HepG2 (cell line): ENCODE measurements around the gene ZNF442. TPM values are rescaled to one million over a fixed set of nuclear protein-coding genes. Genes with fewer than 3 reads are reported as not detected.

Source experiments
- ATM ChIP-seq: fragments of 450-650 bp; IDR thresholded peaks from 2 replicates; pipeline ENCODE4 v1.7.1; 2017; ENCODE audit warnings: mild to moderate bottlenecking, borderline replicate concordance
- BRF2 ChIP-seq: sonication (generic); formaldehyde crosslinking; IDR thresholded peaks from 2 replicates; pipeline ENCODE4 v1.8.1; 2022; ENCODE audit warnings: mild to moderate bottlenecking, missing genetic modification reagents
- ETV6 ChIP-seq: sonication (generic); formaldehyde crosslinking; conservative IDR thresholded peaks from 2 replicates; pipeline ENCODE4 v1.4.0; 2020; ENCODE audit warnings: missing genetic modification reagents
- FIP1L1 ChIP-seq: fragments of 200-400 bp; formaldehyde crosslinking; IDR thresholded peaks from 2 replicates; pipeline ENCODE4 v1.6.1; 2018; ENCODE audit warnings: low read depth, mild to moderate bottlenecking, low read length, moderate library complexity, borderline replicate concordance; ENCODE audit not compliant: insufficient read depth
- FOSL2 ChIP-seq: sonication (generic); formaldehyde crosslinking; IDR thresholded peaks from 2 replicates; pipeline ENCODE4 v1.4.0; 2020; ENCODE audit warnings: missing genetic modification reagents
- FOXA3 ChIP-seq: IDR thresholded peaks from 2 replicates; pipeline ENCODE4 v1.6.1; 2016; ENCODE audit warnings: missing genetic modification reagents, missing compliant biosample characterization
- FOXM1 ChIP-seq: sonication (generic); formaldehyde crosslinking; IDR thresholded peaks from 2 replicates; pipeline ENCODE4 v1.5.0; 2020; ENCODE audit warnings: missing genetic modification reagents
- KLF16 ChIP-seq, 2 experiments: sonication (generic) in 1 of 2; formaldehyde crosslinking in 1 of 2; IDR thresholded peaks; 2 replicates each; pipeline versions ENCODE4 v1.6.1 to v1.8.0; 2016 to 2023; ENCODE audit warnings: missing genetic modification reagents in 2 of 2, missing compliant biosample characterization in 1 of 2
- MTA1 ChIP-seq: sonication (generic); formaldehyde crosslinking; IDR thresholded peaks from 2 replicates; pipeline ENCODE4 v1.4.0; 2020; ENCODE audit warnings: missing genetic modification reagents, mild to moderate bottlenecking, borderline replicate concordance
- NAIF1 ChIP-seq: sonication (generic); formaldehyde crosslinking; IDR thresholded peaks from 2 replicates; pipeline ENCODE4 v1.5.0; 2020; ENCODE audit warnings: mild to moderate bottlenecking, missing genetic modification reagents, borderline replicate concordance
- NFE2 ChIP-seq: sonication (generic); formaldehyde crosslinking; IDR thresholded peaks from 2 replicates; pipeline ENCODE4 v1.4.0; 2020; ENCODE audit warnings: missing genetic modification reagents
- NFYC ChIP-seq: IDR thresholded peaks from 2 replicates; pipeline ENCODE4 v1.6.1; 2016; ENCODE audit warnings: missing genetic modification reagents, missing compliant biosample characterization
- POLR2AphosphoS5 ChIP-seq: IDR thresholded peaks from 2 replicates; pipeline ENCODE4 v1.6.1; 2012; ENCODE audit warnings: low read depth, low read length
- RERE ChIP-seq: IDR thresholded peaks from 2 replicates; pipeline ENCODE4 v1.6.1; 2016; ENCODE audit warnings: low read depth, missing genetic modification reagents, missing compliant biosample characterization
- SIX1 ChIP-seq: sonication (generic); formaldehyde crosslinking; IDR thresholded peaks from 2 replicates; pipeline ENCODE4 v1.4.0; 2020; ENCODE audit warnings: missing genetic modification reagents, borderline replicate concordance
- THYN1 ChIP-seq: sonication (generic); formaldehyde crosslinking; IDR thresholded peaks from 2 replicates; pipeline ENCODE4 v1.8.1; 2023; ENCODE audit warnings: low read depth, mild to moderate bottlenecking, moderate library complexity, missing genetic modification reagents, borderline replicate concordance
- ZFY ChIP-seq: sonication (generic); formaldehyde crosslinking; IDR thresholded peaks from 2 replicates; pipeline ENCODE4 v1.4.0; 2020; ENCODE audit warnings: missing genetic modification reagents
- ZNF580 ChIP-seq: IDR thresholded peaks from 2 replicates; pipeline ENCODE4 v1.6.1; 2016; ENCODE audit warnings: low read depth, borderline replicate concordance
- ZNF639 ChIP-seq: conservative IDR thresholded peaks from 2 replicates; pipeline ENCODE4 v1.6.1; 2018; ENCODE audit warnings: missing genetic modification reagents
- ZNF691 ChIP-seq: sonication (generic); formaldehyde crosslinking; IDR thresholded peaks from 2 replicates; pipeline ENCODE4 v1.4.0; 2020; ENCODE audit warnings: missing genetic modification reagents, low read depth, mild to moderate bottlenecking, borderline replicate concordance
- ZNF720 ChIP-seq: sonication (generic); formaldehyde crosslinking; IDR thresholded peaks from 2 replicates; pipeline ENCODE4 v1.4.0; 2020; ENCODE audit warnings: missing genetic modification reagents
- polyA plus RNA-seq, 8 experiments: library from polyadenylated mRNA; depleted of rRNA in 3 of 8; stranded (reverse) in 7 of 8; unstranded in 1 of 8; fragments of >200 nt; fragmentation: Illumina TruSeq in 4 of 8; extraction: Trizol in 4 of 8; gene quantifications; 2 replicates each; pipeline versions ENCODE4 v1.2.1 to v1.2.3, GENCODE V29; 2011 to 2016; ENCODE audit warnings: low read depth in 4 of 8, missing spikeins in 1 of 8, mixed read lengths in 1 of 8; ENCODE audit not compliant: insufficient read depth in 1 of 8
- total RNA-seq, 5 experiments: library from RNA; depleted of rRNA; stranded (reverse); fragments of >200 nt; fragmentation: Illumina TruSeq; extraction: Trizol; gene quantifications; 2 replicates each; pipeline ENCODE4 v1.2.3, GENCODE V29; 2016; ENCODE audit warnings: low read depth in 1 of 5

The ZNF442 gene
- total and polyA plus RNA-seq, 2 of the 13 experiments (the other 11 are each of a cell fraction or from before 2014, with no cell fraction given) = 1.0 to 6.0 TPM

- peak; percentile 75; the same call in 1 of the 2 replicates for TF ChIP-seq RERE (CRISPR knock-in tag)
- TF ChIP-seq POLR2AphosphoS5 = 0 out of 2 replicates have a peak, but pooled peaks have one; percentile 31
- TF ChIP-seq MTA1 = 0 out of 2 replicates have a peak, but pooled peaks have one; percentile 72
- TF ChIP-seq SIX1 (CRISPR knock-in tag) = peak; percentile 40; the same call in 1 of the 2 replicates
- TF ChIP-seq NFYC (CRISPR knock-in tag) = no peak
- TF ChIP-seq NAIF1 (CRISPR knock-in tag) = no peak; the same call in 1 of the 2 replicates
- no peak for TF ChIP-seq ETV6
- TF ChIP-seq ZNF580 (CRISPR knock-in tag) = peak; percentile 70; the same call in 1 of the 2 replicates
- no peak for TF ChIP-seq ZNF639 (CRISPR knock-in tag)
- no peak for TF ChIP-seq ZNF720 (CRISPR knock-in tag)
- peak; percentile 79 for TF ChIP-seq FOSL2 (CRISPR knock-in tag)
- TF ChIP-seq BRF2 (CRISPR knock-in tag) = no peak
- no peak for TF ChIP-seq KLF16 (CRISPR knock-in tag; IDR thresholded peaks at IDR 0.05)
- TF ChIP-seq ZNF691 (CRISPR knock-in tag) = peak; percentile 99
- no peak for TF ChIP-seq FIP1L1
- TF ChIP-seq NFE2 (CRISPR knock-in tag) = no peak
- peak; percentile 87 for TF ChIP-seq FOXA3
- no peak for TF ChIP-seq ZFY (CRISPR knock-in tag)
- TF ChIP-seq ATM = no peak
- TF ChIP-seq THYN1 (CRISPR knock-in tag) = no peak
- TF ChIP-seq FOXM1 (CRISPR knock-in tag) = no peak
Measured at GRCh38 chr19:12331211-12331941, 34.1 kb downstream of the ZNF442 start (continued).
